Measurements from ENCODE around the gene ELAC2.

- TF ChIP-seq NRF1 (IDR thresholded peaks at IDR 0.05; ENCODE audit: low read depth, low read length) (no peak), POLR2AphosphoS5 (IDR thresholded peaks at IDR 0.05; ENCODE audit: low read depth, low read length) (no peak), CTCF (IDR thresholded peaks at IDR 0.05; ENCODE audit: control extremely low read depth in 1 of 3, insufficient read depth in 1 of 3, low read depth in 1 of 3, low read length in 3 of 3) (no peak), YY1 (IDR thresholded peaks at IDR 0.05; ENCODE audit: low read depth, low read length) (no peak), RNF2 (IDR thresholded peaks at IDR 0.05; ENCODE audit: borderline replicate concordance, low read depth, low read length, missing control alignments, poor library complexity, severe bottlenecking) (no peak), POLR2A (IDR thresholded peaks at IDR 0.05; ENCODE audit: control extremely low read depth in 1 of 2, low read depth in 2 of 2, low read length in 2 of 2) (no peak), CHD7 (IDR thresholded peaks at IDR 0.05; ENCODE audit: insufficient replicate concordance, low read length) (no peak), FOSL1 (IDR thresholded peaks at IDR 0.05; ENCODE audit: insufficient read depth, low read depth, low read length) (no peak), SRF (IDR thresholded peaks at IDR 0.05; ENCODE audit: low read depth, low read length) (no peak), EZH2 (IDR thresholded peaks at IDR 0.05; ENCODE audit: low read depth, low read length, severe bottlenecking) (no peak), CREB1 (IDR thresholded peaks at IDR 0.05) (no peak), CEBPB (IDR thresholded peaks at IDR 0.05; ENCODE audit: low read depth, low read length) (no peak), ATF2 (IDR thresholded peaks at IDR 0.05; ENCODE audit: low read length) (no peak)
Measured at GRCh38 chr17:12998874-12999273, 19.0 kb downstream of the ELAC2 start.

Measured in H1 (cell line).